Stomach smooth muscle (tissue), 2 donors: Measurements from ENCODE around the gene TBC1D8B.

Source experiments
- H3K27ac ChIP-seq: one replicate; pipeline ENCODE4 v1.7.0; 2013; ENCODE audit warnings: mild to moderate bottlenecking, low read length, inconsistent platforms
- H3K27me3 ChIP-seq, 2 donors: one replicate each; pipeline ENCODE4 v1.7.0; 2013; ENCODE audit warnings: low read length in 2 of 2; ENCODE audit not compliant: insufficient read depth in 2 of 2, control insufficient read depth in 1 of 2
- H3K36me3 ChIP-seq, 2 donors: one replicate each; pipeline ENCODE4 v1.7.0; 2013; ENCODE audit warnings: low read length in 2 of 2; ENCODE audit not compliant: control insufficient read depth in 2 of 2, insufficient read depth in 2 of 2
- H3K4me1 ChIP-seq: one replicate; pipeline ENCODE4 v1.7.0; 2013; ENCODE audit warnings: low read length; ENCODE audit not compliant: control insufficient read depth, insufficient read depth
- H3K4me3 ChIP-seq, 2 donors: one replicate each; pipeline ENCODE4 v1.7.0; 2013; ENCODE audit warnings: low read length in 2 of 2
- H3K9ac ChIP-seq, 2 donors: one replicate each; pipeline ENCODE4 v1.7.0; 2013; ENCODE audit warnings: low read length in 2 of 2, mild to moderate bottlenecking in 1 of 2
- H3K9me3 ChIP-seq, 2 donors: one replicate each; pipeline ENCODE4 v1.7.0; 2013; ENCODE audit warnings: low read length in 2 of 2; ENCODE audit not compliant: control insufficient read depth in 2 of 2
- donor health status: healthy.
- donor health status: Pancreatic carcinoma.

TBC1D8B gene

DNA sequence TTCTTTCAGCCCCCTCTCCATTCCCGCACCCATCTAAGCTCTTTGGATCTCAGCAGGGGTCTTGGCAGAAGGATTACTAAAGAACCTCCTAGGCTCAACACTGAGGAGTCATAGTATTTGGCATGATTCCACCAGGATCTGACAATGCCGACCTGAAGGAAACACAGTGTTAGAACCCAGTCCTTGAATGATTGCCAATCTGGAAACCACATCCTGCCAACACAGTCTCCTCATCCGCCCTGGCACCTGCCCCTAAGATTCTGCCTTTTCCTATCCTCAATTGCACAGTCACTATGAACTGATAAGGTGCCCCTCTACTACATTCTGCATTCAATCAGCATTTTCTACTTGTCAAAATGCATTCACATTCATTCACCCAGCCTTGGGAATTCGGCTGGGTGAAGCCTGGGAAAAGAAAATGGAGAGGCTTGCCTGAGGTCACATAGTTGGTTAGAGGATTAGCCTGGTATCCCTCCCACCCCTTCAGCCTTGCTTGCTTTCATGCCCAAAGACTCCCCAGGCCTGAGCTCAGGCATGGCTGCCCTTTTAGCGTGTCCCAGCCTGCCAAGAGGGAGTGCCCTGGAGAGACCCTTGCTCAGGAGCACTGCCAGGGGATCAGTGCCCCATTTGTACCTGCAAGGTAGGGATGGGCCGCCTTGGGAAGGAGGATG lies 115.5 kb downstream of the TBC1D8B start:
- no peaks in the 10 kb centered on the region for H3K9me3 ChIP-seq
- peaks cover 0 to 26% of the 10 kb centered on the region in 2 donors for H3K27me3 ChIP-seq
- no peak overlapping the region for H3K9ac ChIP-seq
- H3K27ac ChIP-seq, result no peak overlapping the region
- H3K36me3 ChIP-seq, result no peaks in the 10 kb centered on the region
- no peak overlapping the region for H3K4me3 ChIP-seq
- H3K4me1 ChIP-seq, result no peaks in the 10 kb centered on the region

GRCh38 chrX:106919932-106920452 lies 117.5 kb downstream of the TBC1D8B start, which contains the start of gene CLDN2:
Gene CLDN2 (plus strand): TSS chrX:106920402. CDS start chrX:106928229, 7,827 bp downstream.
- no peaks in the 10 kb centered on the region for H3K9me3 ChIP-seq
- H3K4me1 ChIP-seq, result no peaks in the 10 kb centered on the region
- peaks cover 0 to 23% of the 10 kb centered on the region in 2 donors for H3K27me3 ChIP-seq
- no peaks in the 10 kb centered on the region for H3K36me3 ChIP-seq
- no peak within 1 kb of the TSS for H3K27ac ChIP-seq
- H3K4me3 ChIP-seq, result no peak within 1 kb of the TSS
- no peak within 1 kb of the TSS for H3K9ac ChIP-seq

GRCh38 chrX:106921637-106922036 lies 119.2 kb downstream of the TBC1D8B start:
- H3K9ac ChIP-seq, result no peak overlapping the region
- H3K4me1 ChIP-seq, result no peaks in the 10 kb centered on the region
- H3K4me3 ChIP-seq, result no peak overlapping the region
- peaks cover 0 to 22% of the 10 kb centered on the region in 2 donors for H3K27me3 ChIP-seq
- H3K36me3 ChIP-seq, result no peaks in the 10 kb centered on the region
- H3K9me3 ChIP-seq, result no peaks in the 10 kb centered on the region
- no peak overlapping the region for H3K27ac ChIP-seq
